GM12865 (cell line): ENCODE data around the gene UNC5A.
A peak's percentile ranks its signal among the peaks of the same experiment; 100 is the strongest.

ENCODE experiments used
- DNase-seq: peaks from one replicate; pipeline ENCODE4 v3.0.0; 2010; ENCODE audit warnings: low read depth
- H3K4me3 ChIP-seq: 2 replicates; pipeline ENCODE4 v1.5.1; 2011; ENCODE audit warnings: mild to moderate bottlenecking, low read depth, low read length, control low read depth
- CTCF ChIP-seq: IDR thresholded peaks from 2 replicates; pipeline ENCODE4 v1.5.1; 2011; ENCODE audit warnings: low read length, control low read depth, low read depth, inconsistent platforms; ENCODE audit not compliant: insufficient read depth; ENCODE audit errors: missing control alignments

Gene UNC5A

DNA sequence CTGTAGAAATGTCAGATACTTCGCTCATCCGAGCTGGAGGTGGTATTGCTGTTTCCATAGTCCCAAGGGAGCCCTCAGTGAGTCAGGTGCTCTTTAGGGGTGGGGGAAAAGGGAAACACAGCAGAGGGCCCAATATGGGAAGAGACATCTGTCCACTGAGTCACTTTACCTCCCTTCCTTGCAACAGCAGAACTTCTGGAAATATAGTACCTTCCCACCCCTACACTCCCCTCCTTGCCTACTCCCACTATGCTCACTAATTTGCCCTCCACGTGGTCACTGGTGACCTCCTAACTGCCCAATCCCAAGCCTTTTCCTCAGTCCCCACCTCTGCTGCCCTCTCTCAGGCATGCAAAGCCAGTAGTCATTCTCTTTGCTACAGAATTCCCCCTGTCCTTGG is 86.9 kb downstream of the UNC5A start:
- H3K4me3 ChIP-seq, result no peak overlapping the region
- DNase-seq, result no peak
- no peak for TF ChIP-seq CTCF

- no peak for TF ChIP-seq CTCF
- no peak within 1 kb of the TSS for H3K4me3 ChIP-seq
- DNase-seq, result no peak
Measured at GRCh38 chr5:176899296-176899891, 89.0 kb downstream of the UNC5A start, which contains the start of gene HK3. HK3 (minus strand) TSS chr5:176899346; CDS start chr5:176896159, 3,187 bp downstream.

DNA sequence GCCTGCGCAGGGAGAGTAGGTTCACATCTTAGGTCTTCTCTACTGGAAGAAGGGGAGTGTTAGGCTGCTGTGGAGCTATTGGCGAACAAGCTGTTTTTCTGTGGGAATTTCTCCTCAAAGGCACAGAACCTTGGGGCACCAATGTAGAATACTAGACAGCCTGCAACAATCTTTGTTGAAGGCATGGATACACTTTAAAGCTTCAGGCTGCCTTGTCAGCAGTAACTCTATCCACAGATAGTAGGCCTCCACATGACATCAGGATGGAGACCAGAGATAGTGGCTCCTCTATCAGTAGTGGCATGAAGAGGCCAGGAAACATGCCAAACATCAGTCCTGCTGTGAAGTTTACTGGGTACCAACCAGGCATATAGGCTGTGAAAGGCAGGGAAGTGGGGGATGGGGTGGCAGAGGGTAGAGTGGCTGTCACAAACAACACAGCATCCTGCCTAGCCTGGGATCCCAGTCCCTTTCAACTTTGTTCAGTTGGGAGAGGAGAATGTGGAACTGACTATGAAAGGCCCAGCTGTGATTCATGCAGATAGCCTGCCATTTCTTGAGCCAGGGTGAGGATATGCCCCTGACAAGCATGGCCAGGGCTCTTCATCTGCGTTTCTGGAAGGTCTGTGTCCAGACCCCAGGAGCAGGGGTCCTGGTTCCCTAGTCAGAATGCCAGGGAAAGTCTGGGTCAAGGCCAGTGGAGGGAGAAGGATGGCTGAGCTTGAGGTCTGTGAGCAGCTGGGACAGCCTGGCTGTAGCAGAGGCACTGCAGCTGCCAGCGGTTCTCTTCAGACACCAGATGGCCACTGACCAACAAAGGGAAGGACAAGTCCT is 89.8 kb downstream of the UNC5A start:
- DNase-seq, result no peak
- no peak overlapping the region for H3K4me3 ChIP-seq
- no peak for TF ChIP-seq CTCF

GRCh38 chr5:176900780-176901204 is 90.4 kb downstream of the UNC5A start:
- no peak overlapping the region for H3K4me3 ChIP-seq
- TF ChIP-seq CTCF, result no peak
- DNase-seq, result no peak

DNA sequence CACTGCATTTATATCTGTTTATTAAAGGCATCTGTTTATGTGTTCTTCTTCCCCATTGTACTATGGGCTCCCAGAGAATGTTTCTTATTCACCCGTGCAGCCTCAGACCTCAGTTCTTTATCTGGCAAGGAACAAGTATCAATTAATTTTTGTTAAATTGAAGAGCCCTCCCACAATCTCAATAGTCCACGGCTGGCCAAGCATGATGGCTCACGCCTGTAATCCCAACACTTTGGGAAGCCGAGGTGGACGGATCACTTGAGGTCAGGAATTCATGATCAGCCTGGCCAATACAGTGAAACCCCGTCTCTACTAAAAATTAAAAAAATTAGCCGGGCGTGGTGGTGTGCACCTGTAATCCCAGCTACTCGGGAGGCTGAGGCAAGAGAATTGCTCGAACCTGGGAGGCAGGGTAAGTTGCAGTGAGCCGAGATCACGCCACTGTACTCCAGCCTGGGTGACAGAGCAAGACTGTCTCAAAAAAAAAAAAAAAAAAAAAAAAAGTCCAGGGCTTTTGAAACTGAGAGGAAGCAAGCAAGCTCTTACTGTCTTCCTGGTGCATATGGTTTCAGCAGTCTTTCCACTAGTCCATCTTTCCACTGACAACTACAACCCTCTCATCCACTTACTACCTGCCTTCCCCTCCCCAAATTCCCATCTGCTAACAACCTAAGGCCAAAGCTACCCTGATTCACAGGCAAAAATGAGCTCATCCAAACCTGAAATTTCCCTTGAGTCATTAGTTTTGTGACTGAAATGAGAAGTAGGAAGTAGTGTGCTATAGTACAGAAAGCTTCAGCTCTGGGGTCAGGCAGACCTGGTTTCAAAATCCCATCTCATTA is 91.1 kb downstream of the UNC5A start:
- peak; percentile 65 for DNase-seq
- no peak overlapping the region for H3K4me3 ChIP-seq
- TF ChIP-seq CTCF, result no peak

DNA sequence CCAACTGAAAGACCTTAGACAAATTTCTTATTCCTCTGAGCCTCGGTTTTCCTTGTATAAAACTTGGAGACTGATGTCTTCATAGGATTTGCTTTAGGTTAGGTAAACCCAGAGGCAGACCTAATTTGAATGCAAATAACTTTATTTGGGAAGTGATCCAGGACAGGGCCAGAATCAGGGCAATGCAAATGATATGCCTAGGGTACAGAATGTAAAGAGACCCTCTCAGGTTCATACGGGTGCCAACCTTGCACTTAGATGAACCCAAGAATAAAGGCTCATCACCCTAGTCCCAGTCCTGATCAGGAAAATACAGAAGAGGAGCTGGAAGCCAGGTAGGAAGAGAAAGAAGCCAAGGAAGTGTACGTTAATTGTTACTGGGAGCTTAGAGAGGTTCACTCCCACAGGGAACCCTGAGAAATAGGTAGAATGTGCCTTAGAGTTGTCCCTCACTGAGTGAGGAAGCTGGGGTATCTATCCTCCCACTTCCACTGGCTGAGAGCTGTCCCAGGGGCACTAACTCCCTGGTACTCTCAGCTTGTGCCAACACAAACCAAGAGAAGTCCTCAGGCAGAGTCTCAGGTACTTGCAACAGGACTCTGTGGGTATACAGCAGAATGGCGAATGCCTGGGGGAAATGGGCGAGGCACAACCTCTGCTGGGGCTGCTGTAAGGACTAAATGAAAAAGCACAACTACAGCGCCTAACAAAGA is 91.9 kb downstream of the UNC5A start:
- DNase-seq, result no peak
- TF ChIP-seq CTCF, result no peak
- H3K4me3 ChIP-seq, result no peak overlapping the region
